Mesenchymal stem cell (in vitro differentiated cells and primary cell): Measurements from ENCODE around the gene MYH14.

Experiments used
- DNase-seq: peaks from one replicate; pipeline ENCODE4 v3.0.0-alpha.2; 2013
- H2AFZ ChIP-seq: one replicate; pipeline ENCODE4 v1.6.1; 2013; ENCODE audit warnings: low read depth, mild to moderate bottlenecking, control low read depth, inconsistent platforms, low read length, moderate library complexity
- H2AK5ac ChIP-seq: 2 replicates; pipeline ENCODE4 v1.6.1; 2013; ENCODE audit warnings: low read length, moderate library complexity, mild to moderate bottlenecking, inconsistent platforms; ENCODE audit not compliant: severe bottlenecking
- H2BK120ac ChIP-seq: one replicate; pipeline ENCODE4 v1.6.1; 2013; ENCODE audit warnings: low read depth, mild to moderate bottlenecking, inconsistent platforms, low read length, moderate library complexity
- H2BK12ac ChIP-seq, 2 experiments: one replicate each; pipeline ENCODE4 v1.6.1; 2013; ENCODE audit warnings: inconsistent platforms in 2 of 2, low read length in 2 of 2, mild to moderate bottlenecking in 2 of 2, moderate library complexity in 2 of 2, control low read depth in 1 of 2
- H2BK15ac ChIP-seq: one replicate; pipeline ENCODE4 v1.6.1; 2013; ENCODE audit warnings: mild to moderate bottlenecking, low read depth, inconsistent platforms; ENCODE audit not compliant: poor library complexity, severe bottlenecking
- H2BK5ac ChIP-seq: 2 replicates; pipeline ENCODE4 v1.6.1; 2013; ENCODE audit warnings: low read depth, mild to moderate bottlenecking, low read length, control low read depth, inconsistent platforms; ENCODE audit not compliant: poor library complexity, severe bottlenecking
- H3K14ac ChIP-seq, 2 experiments: one replicate each; pipeline ENCODE4 v1.6.1; 2013; ENCODE audit warnings: inconsistent platforms in 2 of 2, low read length in 2 of 2, control low read depth in 1 of 2, mild to moderate bottlenecking in 1 of 2, moderate library complexity in 1 of 2
- H3K18ac ChIP-seq, 2 experiments: one replicate each; pipeline ENCODE4 v1.6.1; 2013; ENCODE audit warnings: inconsistent platforms in 2 of 2, low read length in 2 of 2, control low read depth in 1 of 2, low read depth in 1 of 2, mild to moderate bottlenecking in 1 of 2
- H3K23ac ChIP-seq, 2 experiments: one replicate each; pipeline ENCODE4 v1.6.1; 2013; ENCODE audit warnings: inconsistent platforms in 2 of 2, low read length in 2 of 2, mild to moderate bottlenecking in 2 of 2, moderate library complexity in 2 of 2, control low read depth in 1 of 2
- H3K27ac ChIP-seq: 2 replicates; pipeline ENCODE4 v1.5.1; 2013; ENCODE audit warnings: mild to moderate bottlenecking, moderate library complexity, low read length, control low read depth, inconsistent platforms; ENCODE audit not compliant: poor library complexity, severe bottlenecking
- H3K27me3 ChIP-seq, 2 experiments: 2 replicates each; pipeline versions ENCODE4 v1.6.1 to v1.7.0; 2013; ENCODE audit warnings: low read length in 2 of 2, mild to moderate bottlenecking in 2 of 2, moderate library complexity in 2 of 2, control low read depth in 1 of 2, inconsistent platforms in 1 of 2; ENCODE audit not compliant: control insufficient read depth in 1 of 2, insufficient read depth in 1 of 2
- H3K36me3 ChIP-seq, 2 experiments: 2 replicates each; pipeline versions ENCODE4 v1.6.1 to v1.7.0; 2013; ENCODE audit warnings: low read length in 2 of 2, control low read depth in 1 of 2, inconsistent platforms in 1 of 2, low read depth in 1 of 2, mild to moderate bottlenecking in 1 of 2; ENCODE audit not compliant: insufficient read depth in 2 of 2, control insufficient read depth in 1 of 2
- H3K4ac ChIP-seq, 2 experiments: one replicate each; pipeline ENCODE4 v1.6.1; 2013; ENCODE audit warnings: inconsistent platforms in 2 of 2, low read length in 2 of 2, mild to moderate bottlenecking in 2 of 2, moderate library complexity in 2 of 2, control low read depth in 1 of 2, low read depth in 1 of 2
- H3K4me1 ChIP-seq: 2 replicates; pipeline ENCODE4 v1.6.1; 2013; ENCODE audit warnings: low read depth, low read length, control low read depth; ENCODE audit not compliant: control insufficient read depth, insufficient read depth
- H3K4me2 ChIP-seq: 2 replicates; pipeline ENCODE4 v1.6.1; 2013; ENCODE audit warnings: low read length, mild to moderate bottlenecking, inconsistent platforms; ENCODE audit not compliant: poor library complexity, severe bottlenecking
- H3K4me3 ChIP-seq, 2 experiments: 2 replicates each; pipeline versions ENCODE4 v1.5.1 to v1.7.0; 2013; ENCODE audit warnings: low read length in 2 of 2, mild to moderate bottlenecking in 2 of 2, control low read depth in 1 of 2, low read depth in 1 of 2; ENCODE audit not compliant: insufficient read depth in 1 of 2
- H3K79me1 ChIP-seq: replicated peaks from 2 replicates; pipeline ENCODE4 v1.6.1; 2013; ENCODE audit warnings: mild to moderate bottlenecking, control low read depth, low read length, inconsistent platforms; ENCODE audit not compliant: poor library complexity, severe bottlenecking
- H3K9ac ChIP-seq: 2 replicates; pipeline ENCODE4 v1.7.0; 2013; ENCODE audit warnings: mild to moderate bottlenecking, low read length, moderate library complexity
- H3K9me3 ChIP-seq: 2 replicates; pipeline ENCODE4 v1.7.0; 2013; ENCODE audit warnings: mild to moderate bottlenecking, low read length; ENCODE audit not compliant: control insufficient read depth
- H4K8ac ChIP-seq: one replicate; pipeline ENCODE4 v1.6.1; 2013; ENCODE audit warnings: inconsistent platforms, mild to moderate bottlenecking, low read length, moderate library complexity
- H4K91ac ChIP-seq: one replicate; pipeline ENCODE4 v1.6.1; 2013; ENCODE audit warnings: mild to moderate bottlenecking, low read length, inconsistent platforms
- whole genome bisulfite sequencing: methylation state at CpG from one replicate; pipeline ENCODE4 v1.1.7; 2013; ENCODE audit warnings: mixed read lengths; 5-methylcytosine and 5-hydroxymethylcytosine counted together

MYH14 gene

GRCh38 chr19:50172726-50173125, 30.7 kb upstream of the MYH14 start:
- Histone ChIP-seq H2AFZ (no peak overlapping the region), H2BK120ac (no peak overlapping the region), H3K27ac (no peak overlapping the region), H3K9ac (no peak overlapping the region), H2BK15ac (no peak overlapping the region), H3K27me3 (no peaks in the 10 kb centered on the region), H3K18ac (no peak overlapping the region), H3K79me1 (no peaks in the 10 kb centered on the region), H3K36me3 (no peaks in the 10 kb centered on the region), H3K23ac (no peak overlapping the region), H3K4ac (no peak overlapping the region), H3K4me3 (no peak overlapping the region), H2BK12ac (no peak overlapping the region), H3K4me1 (no peaks in the 10 kb centered on the region), H2BK5ac (no peak overlapping the region), H2AK5ac (no peak overlapping the region), H3K14ac (no peak overlapping the region), H3K4me2 (no peak overlapping the region), H4K8ac (no peak overlapping the region), H3K9me3 (no peaks in the 10 kb centered on the region), H4K91ac (no peak overlapping the region)
- no peak for DNase-seq

- H4K8ac ChIP-seq = no peak overlapping the region
- no peak overlapping the region for H3K4ac ChIP-seq
- no peak overlapping the region for H3K4me2 ChIP-seq
- H2AFZ ChIP-seq = no peak overlapping the region
- H3K18ac ChIP-seq = no peak overlapping the region
- H3K27me3 ChIP-seq = no peaks in the 10 kb centered on the region
- WGBS = 76% methylated on average over 7 of the region's 8 CpGs
- no peaks in the 10 kb centered on the region for H3K36me3 ChIP-seq
- H3K9me3 ChIP-seq = no peaks in the 10 kb centered on the region
- no peak overlapping the region for H3K4me3 ChIP-seq
- H3K9ac ChIP-seq = no peak overlapping the region
- no peak overlapping the region for H2BK120ac ChIP-seq
- no peak overlapping the region for H2BK5ac ChIP-seq
- H3K4me1 ChIP-seq = no peaks in the 10 kb centered on the region
- no peak overlapping the region for H2BK12ac ChIP-seq
- H3K27ac ChIP-seq = no peak overlapping the region
- DNase-seq = no peak
- no peak overlapping the region for H4K91ac ChIP-seq
- H2AK5ac ChIP-seq = no peak overlapping the region
- H2BK15ac ChIP-seq = no peak overlapping the region
- H3K79me1 ChIP-seq = no peaks in the 10 kb centered on the region
- H3K23ac ChIP-seq = no peak overlapping the region
- H3K14ac ChIP-seq = no peak overlapping the region
Measured at GRCh38 chr19:50173127-50173526, 30.3 kb upstream of the MYH14 start.

GRCh38 chr19:50174100-50174793, 29.2 kb upstream of the MYH14 start:
- no peak overlapping the region for H2BK120ac ChIP-seq
- H3K23ac ChIP-seq = no peak overlapping the region
- no peaks in the 10 kb centered on the region for H3K27me3 ChIP-seq
- H3K27ac ChIP-seq = no peak overlapping the region
- no peak overlapping the region for H2BK5ac ChIP-seq
- H3K9me3 ChIP-seq = no peaks in the 10 kb centered on the region
- WGBS = 61% methylated on average over 5 of the region's 5 CpGs
- no peak for DNase-seq
- H2AFZ ChIP-seq = no peak overlapping the region
- no peak overlapping the region for H3K18ac ChIP-seq
- H3K4me2 ChIP-seq = no peak overlapping the region
- no peak overlapping the region for H4K91ac ChIP-seq
- no peak overlapping the region for H2AK5ac ChIP-seq
- H3K79me1 ChIP-seq = no peaks in the 10 kb centered on the region
- H3K9ac ChIP-seq = no peak overlapping the region
- no peak overlapping the region for H3K14ac ChIP-seq
- no peak overlapping the region for H3K4me3 ChIP-seq
- H2BK15ac ChIP-seq = no peak overlapping the region
- no peaks in the 10 kb centered on the region for H3K4me1 ChIP-seq
- no peak overlapping the region for H2BK12ac ChIP-seq
- H3K4ac ChIP-seq = no peak overlapping the region
- no peak overlapping the region for H4K8ac ChIP-seq
- no peaks in the 10 kb centered on the region for H3K36me3 ChIP-seq

- Histone ChIP-seq H3K27ac (no peak overlapping the region), H3K9me3 (no peaks in the 10 kb centered on the region), H2AFZ (no peak overlapping the region), H3K9ac (no peak overlapping the region), H2BK120ac (no peak overlapping the region), H4K8ac (no peak overlapping the region), H3K4me2 (no peak overlapping the region), H3K27me3 (no peaks in the 10 kb centered on the region), H3K14ac (no peak overlapping the region), H4K91ac (no peak overlapping the region), H2BK12ac (no peak overlapping the region), H2BK5ac (no peak overlapping the region), H3K4me1 (no peaks in the 10 kb centered on the region), H3K4ac (no peak overlapping the region), H2AK5ac (no peak overlapping the region), H3K18ac (no peak overlapping the region), H3K79me1 (no peaks in the 10 kb centered on the region), H2BK15ac (no peak overlapping the region), H3K36me3 (no peaks in the 10 kb centered on the region), H3K4me3 (no peak overlapping the region), H3K23ac (no peak overlapping the region)
- 71% methylated on average over 10 of the region's 10 CpGs for WGBS
- DNase-seq = no peak
Measured at GRCh38 chr19:50175924-50176323, 27.5 kb upstream of the MYH14 start.
